GM12878 (cell line): ENCODE measurements around the gene TMTC1.

ENCODE experiments used
- CREB1 ChIP-seq: IDR thresholded peaks from 2 replicates; pipeline ENCODE4 v1.6.1; 2012; ENCODE audit warnings: low read depth, mild to moderate bottlenecking, inconsistent platforms
- CTCF ChIP-seq, 3 experiments: IDR thresholded peaks in 2 of 3; conservative IDR thresholded peaks in 1 of 3; 2 replicates each; pipeline ENCODE4 v1.5.1; 2011; ENCODE audit warnings: low read depth in 3 of 3, low read length in 3 of 3, mild to moderate bottlenecking in 3 of 3, control low read depth in 2 of 3, moderate library complexity in 2 of 3, inconsistent platforms in 1 of 3, mixed read lengths in 1 of 3; ENCODE audit not compliant: control insufficient read depth in 2 of 3, insufficient read depth in 1 of 3; ENCODE audit errors: extremely low read depth in 1 of 3
- MAX ChIP-seq: IDR thresholded peaks from 2 replicates; pipeline ENCODE4 v1.6.1; 2012; ENCODE audit warnings: low read depth, low read length, improper control_type of control experiment
- MYC ChIP-seq: IDR thresholded peaks from 2 replicates; pipeline ENCODE4 v1.6.1; 2011; ENCODE audit warnings: mild to moderate bottlenecking, low read length, moderate library complexity, inconsistent platforms; ENCODE audit not compliant: insufficient read depth, insufficient replicate concordance, insufficient read length, severe bottlenecking
- NFYB ChIP-seq: IDR thresholded peaks from 2 replicates; pipeline ENCODE4 v1.6.1; 2011; ENCODE audit warnings: low read depth, mild to moderate bottlenecking, low read length, improper control_type of control experiment, moderate library complexity; ENCODE audit not compliant: insufficient read depth
- PAX8 ChIP-seq: fragments of 450-650 bp; IDR thresholded peaks from 2 replicates; pipeline ENCODE4 v1.6.1; 2017; ENCODE audit warnings: mild to moderate bottlenecking, moderate library complexity
- POLR2A ChIP-seq: IDR thresholded peaks from 2 replicates; pipeline ENCODE4 v1.6.1; 2011; ENCODE audit warnings: low read depth, mild to moderate bottlenecking, low read length
- SMAD1 ChIP-seq: fragments of 450-650 bp; IDR thresholded peaks from 2 replicates; pipeline ENCODE4 v1.6.1; 2018; ENCODE audit warnings: mild to moderate bottlenecking, low read depth; ENCODE audit not compliant: partially characterized antibody
- SUZ12 ChIP-seq: fragments of 200-600 bp; sonication (generic); IDR thresholded peaks from one replicate; pipeline ENCODE4 v1.6.1; 2018; ENCODE audit warnings: antibody characterized with exemption, mild to moderate bottlenecking; ENCODE audit not compliant: unreplicated experiment
- YY1 ChIP-seq: IDR thresholded peaks from 2 replicates; pipeline ENCODE4 v1.6.1; 2011; ENCODE audit warnings: low read depth, mild to moderate bottlenecking, low read length

GRCh38 chr12:29552994-29553748 lies 230.6 kb downstream of the TMTC1 start:
- TF ChIP-seq YY1 (no peak), CREB1 (no peak), NFYB (no peak), SUZ12 (no peak), POLR2A (no peak), CTCF (IDR thresholded peaks at IDR 0.05 in 2 of 3, conservative IDR thresholded peaks at IDR 0.05 in 1 of 3; ENCODE audit: control insufficient read depth in 2 of 3, extremely low read depth in 1 of 3, insufficient read depth in 1 of 3, low read depth in 3 of 3, low read length in 3 of 3) (no peak), PAX8 (no peak), MYC (no peak), SMAD1 (no peak), MAX (no peak)
